ENCODE data around the gene ZNF497.

The ZNF497 gene

GRCh38 chr19:58332697-58333096 is 29.9 kb downstream of the ZNF497 start:
- no peak overlapping the region for H3K27ac Mint-ChIP-seq
- DNase-seq: no peak
- peaks cover 3% of the 10 kb centered on the region for H3K27me3 Mint-ChIP-seq (ENCODE audit: low read depth, poor library complexity)
- no peak overlapping the region for H3K4me3 Mint-ChIP-seq
- TF ChIP-seq, protein P1, sequence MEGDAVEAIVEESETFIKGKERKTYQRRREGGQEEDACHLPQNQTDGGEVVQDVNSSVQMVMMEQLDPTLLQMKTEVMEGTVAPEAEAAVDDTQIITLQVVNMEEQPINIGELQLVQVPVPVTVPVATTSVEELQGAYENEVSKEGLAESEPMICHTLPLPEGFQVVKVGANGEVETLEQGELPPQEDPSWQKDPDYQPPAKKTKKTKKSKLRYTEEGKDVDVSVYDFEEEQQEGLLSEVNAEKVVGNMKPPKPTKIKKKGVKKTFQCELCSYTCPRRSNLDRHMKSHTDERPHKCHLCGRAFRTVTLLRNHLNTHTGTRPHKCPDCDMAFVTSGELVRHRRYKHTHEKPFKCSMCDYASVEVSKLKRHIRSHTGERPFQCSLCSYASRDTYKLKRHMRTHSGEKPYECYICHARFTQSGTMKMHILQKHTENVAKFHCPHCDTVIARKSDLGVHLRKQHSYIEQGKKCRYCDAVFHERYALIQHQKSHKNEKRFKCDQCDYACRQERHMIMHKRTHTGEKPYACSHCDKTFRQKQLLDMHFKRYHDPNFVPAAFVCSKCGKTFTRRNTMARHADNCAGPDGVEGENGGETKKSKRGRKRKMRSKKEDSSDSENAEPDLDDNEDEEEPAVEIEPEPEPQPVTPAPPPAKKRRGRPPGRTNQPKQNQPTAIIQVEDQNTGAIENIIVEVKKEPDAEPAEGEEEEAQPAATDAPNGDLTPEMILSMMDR (IDR thresholded peaks at IDR 0.05): no peak
- no peaks in the 10 kb centered on the region for H3K9me3 Mint-ChIP-seq
- H3K36me3 Mint-ChIP-seq (ENCODE audit: low read depth): peaks cover 22% of the 10 kb centered on the region
- H3K4me1 Mint-ChIP-seq: peaks cover 18% of the 10 kb centered on the region

DNA sequence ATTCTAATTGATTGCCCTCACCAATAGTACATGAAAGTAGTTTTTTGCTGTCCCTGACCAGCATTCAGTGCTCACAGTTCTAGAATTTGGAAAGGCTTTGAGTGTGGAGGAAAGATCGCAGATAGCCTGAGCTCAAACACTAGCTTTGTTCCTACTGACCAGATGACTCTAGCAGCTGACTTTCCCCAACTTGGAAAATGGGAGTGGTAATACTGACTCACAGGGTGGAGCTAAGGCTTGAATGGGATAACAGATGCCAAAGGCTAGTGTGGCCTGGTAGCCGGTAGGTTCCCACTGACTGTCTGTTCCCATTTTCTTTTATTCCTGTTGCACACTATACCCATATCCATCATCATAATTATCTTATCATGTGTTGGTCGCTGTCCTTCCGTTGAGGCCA is 32.1 kb downstream of the ZNF497 start:
- Mint-ChIP-seq H3K9me3 (no peaks in the 10 kb centered on the region), H3K27me3 (ENCODE audit: low read depth, poor library complexity) (peaks cover 3% of the 10 kb centered on the region), H3K4me3 (no peak overlapping the region), H3K27ac (no peak overlapping the region), H3K4me1 (peaks cover 18% of the 10 kb centered on the region), H3K36me3 (ENCODE audit: low read depth) (peaks cover 11% of the 10 kb centered on the region)
- DNase-seq: no peak
- TF ChIP-seq, protein P1 (IDR thresholded peaks at IDR 0.05): no peak

DNA sequence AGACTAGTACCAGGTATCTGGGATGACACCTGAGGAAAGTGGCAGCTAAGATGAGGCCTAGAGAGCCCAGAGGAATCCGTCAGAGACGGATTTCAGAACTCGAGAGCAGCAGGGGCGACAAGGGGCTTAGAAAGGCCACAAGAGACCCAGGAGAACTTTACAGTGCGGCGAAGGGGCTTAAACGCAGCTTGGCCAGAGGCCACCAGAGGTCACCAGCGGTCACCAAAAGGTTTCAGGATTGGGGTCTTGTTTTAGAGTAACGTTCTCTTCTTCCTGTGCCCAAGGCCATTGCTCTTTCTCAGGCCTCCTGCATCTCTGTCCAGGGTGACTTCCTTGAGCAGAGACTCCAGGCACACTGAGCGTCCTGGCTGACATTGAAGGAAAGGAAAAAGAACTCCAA is 33.6 kb downstream of the ZNF497 start:
- peaks cover 2% of the 10 kb centered on the region for H3K36me3 Mint-ChIP-seq (ENCODE audit: low read depth)
- TF ChIP-seq, protein P1 (IDR thresholded peaks at IDR 0.05): peak; percentile 52
- H3K27me3 Mint-ChIP-seq (ENCODE audit: low read depth, poor library complexity): peaks cover 3% of the 10 kb centered on the region
- H3K9me3 Mint-ChIP-seq: no peaks in the 10 kb centered on the region
- H3K27ac Mint-ChIP-seq: no peak overlapping the region
- H3K4me1 Mint-ChIP-seq: peaks cover 18% of the 10 kb centered on the region
- peak; percentile 70 for DNase-seq
- peak overlapping the region; percentile 67 for H3K4me3 Mint-ChIP-seq

- Mint-ChIP-seq H3K27me3 (ENCODE audit: low read depth, poor library complexity) (peaks cover 3% of the 10 kb centered on the region), H3K4me1 (peaks cover 18% of the 10 kb centered on the region), H3K4me3 (no peak within 1 kb of the TSS), H3K36me3 (ENCODE audit: low read depth) (peaks cover 13% of the 10 kb centered on the region), H3K27ac (no peak within 1 kb of the TSS), H3K9me3 (no peaks in the 10 kb centered on the region)
- TF ChIP-seq, protein P1 (IDR thresholded peaks at IDR 0.05): no peak
- peak; percentile 96 for DNase-seq
Observed at GRCh38 chr19:58326914-58327726, 35.4 kb downstream of the ZNF497 start, which contains the start of gene ZSCAN22. ZSCAN22 (plus strand) TSS chr19:58326994; CDS start chr19:58334803, 7,809 bp downstream.

DNA sequence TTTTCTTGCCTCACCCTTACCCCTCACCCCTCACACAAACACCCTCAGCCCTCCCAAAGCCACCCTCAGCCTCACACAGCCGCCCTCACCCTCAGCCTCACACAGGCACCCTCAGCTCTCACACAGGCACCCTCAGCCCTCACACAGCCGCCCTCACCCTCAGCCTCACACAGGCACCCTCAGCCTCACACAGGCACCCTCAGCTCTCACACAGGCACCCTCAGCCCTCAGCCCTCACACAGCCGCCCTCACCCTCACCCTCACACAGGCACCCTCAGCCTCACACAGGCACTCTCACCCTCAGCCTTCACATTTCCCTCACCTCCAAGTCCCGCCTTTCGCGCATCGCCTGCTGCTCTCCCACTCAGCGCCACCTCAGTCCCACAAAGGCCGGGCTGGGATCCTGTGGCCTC is 36.0 kb downstream of the ZNF497 start:
- Mint-ChIP-seq H3K4me1 (peaks cover 18% of the 10 kb centered on the region), H3K27me3 (ENCODE audit: low read depth, poor library complexity) (peaks cover 3% of the 10 kb centered on the region), H3K4me3 (no peak overlapping the region), H3K27ac (no peak overlapping the region), H3K9me3 (no peaks in the 10 kb centered on the region), H3K36me3 (ENCODE audit: low read depth) (peaks cover 13% of the 10 kb centered on the region)
- DNase-seq: no peak
- TF ChIP-seq, protein P1 (IDR thresholded peaks at IDR 0.05): no peak
